ENCODE data around the gene C17orf114.

The C17orf114 gene

DNA sequence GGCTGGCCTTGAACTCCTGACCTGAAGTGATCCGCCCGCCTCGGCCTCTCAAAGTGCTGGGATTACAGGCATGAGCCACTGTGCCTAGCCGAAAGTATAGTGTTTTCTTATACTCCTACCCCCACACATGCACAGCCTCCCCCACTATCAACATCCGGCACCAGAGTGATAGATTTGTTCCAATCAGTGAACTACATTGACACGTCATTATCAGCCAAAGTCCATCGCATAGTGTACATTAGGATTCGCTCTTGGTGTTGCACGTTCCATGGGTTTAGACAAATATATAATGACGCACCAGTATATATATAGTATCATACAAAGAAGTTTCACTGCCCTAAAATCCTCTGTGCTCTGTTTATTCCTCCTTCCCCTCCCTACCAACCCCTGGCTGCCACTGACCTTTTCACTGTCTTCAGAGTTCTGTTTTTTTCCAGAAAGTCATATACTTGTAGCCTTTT is 42.3 kb downstream of the C17orf114 start (continued):
- TF ChIP-seq NCOA2 (CRISPR knock-in tag; IDR thresholded peaks at IDR 0.05) (peak; percentile 92), FOXJ3 (CRISPR knock-in tag; IDR thresholded peaks at IDR 0.05; ENCODE audit: borderline replicate concordance) (peak; percentile 83; the same call in 1 of the 2 replicates), ZFP1 (CRISPR knock-in tag; IDR thresholded peaks at IDR 0.05) (peak; percentile 72; the same call in 1 of the 2 replicates), ZNF839 (CRISPR knock-in tag; IDR thresholded peaks at IDR 0.05; ENCODE audit: borderline replicate concordance) (no peak), TBX3 (IDR thresholded peaks at IDR 0.05; ENCODE audit: borderline replicate concordance) (peak; percentile 91), ATF7-NPFF (CRISPR knock-in tag; IDR thresholded peaks at IDR 0.05; ENCODE audit: low read depth) (no peak), KDM4B (CRISPR knock-in tag; IDR thresholded peaks at IDR 0.05) (no peak), PHF20 (CRISPR knock-in tag; IDR thresholded peaks at IDR 0.05) (no peak), ZBTB8A (CRISPR knock-in tag; IDR thresholded peaks at IDR 0.05; ENCODE audit: borderline replicate concordance, low read depth) (no peak), HHEX (CRISPR knock-in tag; IDR thresholded peaks at IDR 0.05) (peak; percentile 67), ZKSCAN5 (CRISPR knock-in tag; IDR thresholded peaks at IDR 0.05) (no peak), ZNF670 (CRISPR knock-in tag; IDR thresholded peaks at IDR 0.05; ENCODE audit: borderline replicate concordance) (0 out of 2 replicates have a peak, but pooled peaks have one; percentile 63), ZNF484 (CRISPR knock-in tag; IDR thresholded peaks at IDR 0.05; ENCODE audit: borderline replicate concordance, low read depth) (no peak), ZNF83 (CRISPR knock-in tag; IDR thresholded peaks at IDR 0.05; ENCODE audit: borderline replicate concordance) (no peak), SRSF4 (IDR thresholded peaks at IDR 0.05; ENCODE audit: low read depth, low read length, poor library complexity, severe bottlenecking) (no peak), HNRNPLL (IDR thresholded peaks at IDR 0.05; ENCODE audit: low read depth, low read length, poor library complexity, severe bottlenecking) (no peak), PHF21A (CRISPR knock-in tag; IDR thresholded peaks at IDR 0.05) (peak; percentile 96), ZC3H13 (CRISPR knock-in tag; IDR thresholded peaks at IDR 0.05) (no peak; the same call in 1 of the 2 replicates), TEAD3 (CRISPR knock-in tag; optimal IDR thresholded peaks at IDR 0.05; ENCODE audit: borderline replicate concordance) (peak; percentile 86), TGIF2 (CRISPR knock-in tag; IDR thresholded peaks at IDR 0.05) (no peak; the same call in 1 of the 2 replicates), ZNF709 (CRISPR knock-in tag; IDR thresholded peaks at IDR 0.05) (no peak)
- TF ChIP-seq, protein P1, sequence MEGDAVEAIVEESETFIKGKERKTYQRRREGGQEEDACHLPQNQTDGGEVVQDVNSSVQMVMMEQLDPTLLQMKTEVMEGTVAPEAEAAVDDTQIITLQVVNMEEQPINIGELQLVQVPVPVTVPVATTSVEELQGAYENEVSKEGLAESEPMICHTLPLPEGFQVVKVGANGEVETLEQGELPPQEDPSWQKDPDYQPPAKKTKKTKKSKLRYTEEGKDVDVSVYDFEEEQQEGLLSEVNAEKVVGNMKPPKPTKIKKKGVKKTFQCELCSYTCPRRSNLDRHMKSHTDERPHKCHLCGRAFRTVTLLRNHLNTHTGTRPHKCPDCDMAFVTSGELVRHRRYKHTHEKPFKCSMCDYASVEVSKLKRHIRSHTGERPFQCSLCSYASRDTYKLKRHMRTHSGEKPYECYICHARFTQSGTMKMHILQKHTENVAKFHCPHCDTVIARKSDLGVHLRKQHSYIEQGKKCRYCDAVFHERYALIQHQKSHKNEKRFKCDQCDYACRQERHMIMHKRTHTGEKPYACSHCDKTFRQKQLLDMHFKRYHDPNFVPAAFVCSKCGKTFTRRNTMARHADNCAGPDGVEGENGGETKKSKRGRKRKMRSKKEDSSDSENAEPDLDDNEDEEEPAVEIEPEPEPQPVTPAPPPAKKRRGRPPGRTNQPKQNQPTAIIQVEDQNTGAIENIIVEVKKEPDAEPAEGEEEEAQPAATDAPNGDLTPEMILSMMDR (CRISPR knock-in tag; IDR thresholded peaks at IDR 0.05) = no peak
- TF ChIP-seq, protein P2, sequence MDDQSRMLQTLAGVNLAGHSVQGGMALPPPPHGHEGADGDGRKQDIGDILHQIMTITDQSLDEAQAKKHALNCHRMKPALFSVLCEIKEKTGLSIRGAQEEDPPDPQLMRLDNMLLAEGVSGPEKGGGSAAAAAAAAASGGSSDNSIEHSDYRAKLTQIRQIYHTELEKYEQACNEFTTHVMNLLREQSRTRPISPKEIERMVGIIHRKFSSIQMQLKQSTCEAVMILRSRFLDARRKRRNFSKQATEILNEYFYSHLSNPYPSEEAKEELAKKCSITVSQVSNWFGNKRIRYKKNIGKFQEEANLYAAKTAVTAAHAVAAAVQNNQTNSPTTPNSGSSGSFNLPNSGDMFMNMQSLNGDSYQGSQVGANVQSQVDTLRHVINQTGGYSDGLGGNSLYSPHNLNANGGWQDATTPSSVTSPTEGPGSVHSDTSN (CRISPR knock-in tag; IDR thresholded peaks at IDR 0.05; ENCODE audit: borderline replicate concordance) = no peak
- TF ChIP-seq, protein P3, sequence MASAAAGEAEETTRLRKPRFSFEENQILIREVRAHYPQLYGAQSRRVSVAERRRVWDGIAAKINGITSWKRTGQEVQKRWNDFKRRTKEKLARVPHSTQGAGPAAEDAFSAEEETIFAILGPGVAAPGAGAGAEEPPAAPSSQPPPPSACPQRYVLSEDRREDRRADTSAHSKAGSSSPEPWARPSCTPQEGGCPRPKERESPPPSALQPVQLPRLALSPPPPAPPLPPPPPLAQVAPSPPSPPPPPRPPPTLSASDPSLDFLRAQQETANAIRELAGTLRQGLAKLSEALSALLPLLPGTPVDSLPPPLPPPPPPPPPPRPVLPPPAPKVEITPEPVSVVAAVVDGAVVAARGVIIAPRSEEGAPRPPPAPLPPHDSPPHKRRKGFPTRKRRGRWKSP (CRISPR knock-in tag; IDR thresholded peaks at IDR 0.05) = no peak
- TF ChIP-seq, protein P4, sequence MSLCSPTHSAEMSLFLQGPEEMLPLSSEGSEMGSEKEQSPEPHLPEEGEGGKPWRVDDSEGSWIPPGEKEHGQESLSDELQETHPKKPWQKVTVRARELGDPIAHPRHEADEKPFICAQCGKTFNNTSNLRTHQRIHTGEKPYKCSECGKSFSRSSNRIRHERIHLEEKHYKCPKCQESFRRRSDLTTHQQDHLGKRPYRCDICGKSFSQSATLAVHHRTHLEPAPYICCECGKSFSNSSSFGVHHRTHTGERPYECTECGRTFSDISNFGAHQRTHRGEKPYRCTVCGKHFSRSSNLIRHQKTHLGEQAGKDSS (CRISPR knock-in tag; IDR thresholded peaks at IDR 0.05; ENCODE audit: borderline replicate concordance, low read depth) = peak; percentile 69
- TF ChIP-seq, protein P5, sequence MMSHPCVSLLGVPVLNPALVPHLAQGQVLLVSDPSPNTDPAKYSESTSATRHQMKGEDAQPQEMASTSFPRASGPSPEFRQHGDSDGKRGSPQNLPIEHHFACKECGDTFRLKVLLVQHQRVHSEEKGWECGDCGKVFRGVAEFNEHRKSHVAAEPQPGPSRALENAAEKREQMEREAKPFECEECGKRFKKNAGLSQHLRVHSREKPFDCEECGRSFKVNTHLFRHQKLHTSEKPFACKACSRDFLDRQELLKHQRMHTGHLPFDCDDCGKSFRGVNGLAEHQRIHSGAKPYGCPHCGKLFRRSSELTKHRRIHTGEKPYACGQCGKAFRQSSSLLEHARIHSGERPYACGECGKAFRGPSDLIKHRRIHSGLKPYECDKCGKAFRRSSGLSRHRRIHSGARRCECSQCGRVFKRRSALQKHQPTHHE (CRISPR knock-in tag; IDR thresholded peaks at IDR 0.05; ENCODE audit: borderline replicate concordance) = peak; percentile 69; the same call in 1 of the 2 replicates
